SK-N-SH (cell line): ENCODE data around the gene LRP2BP.

Experiments
- CTCF ChIP-seq: fragments of 200-600 bp; sonication (generic); IDR thresholded peaks from 2 replicates; pipeline ENCODE4 v1.6.1; 2017; ENCODE audit warnings: antibody characterized with exemption, mild to moderate bottlenecking, moderate library complexity
- FOXM1 ChIP-seq: IDR thresholded peaks from 2 replicates; pipeline ENCODE4 v1.4.0; 2012; ENCODE audit warnings: low read depth, mild to moderate bottlenecking
- JUND ChIP-seq: IDR thresholded peaks from 2 replicates; pipeline ENCODE4 v1.4.0; 2012
- MAX ChIP-seq: IDR thresholded peaks from 2 replicates; pipeline ENCODE4 v1.4.0; 2012; ENCODE audit warnings: low read depth
- MXI1 ChIP-seq: IDR thresholded peaks from 2 replicates; pipeline ENCODE4 v1.6.1; 2012; ENCODE audit warnings: mild to moderate bottlenecking, low read depth, low read length, improper control_type of control experiment
- NRF1 ChIP-seq: IDR thresholded peaks from 2 replicates; pipeline ENCODE4 v1.6.1; 2012; ENCODE audit warnings: low read depth, mild to moderate bottlenecking, low read length
- POLR2AphosphoS5 ChIP-seq: IDR thresholded peaks from 2 replicates; pipeline ENCODE4 v1.6.1; 2012; ENCODE audit warnings: low read depth, low read length
- RAD21 ChIP-seq: IDR thresholded peaks from 2 replicates; pipeline ENCODE4 v1.6.1; 2012; ENCODE audit warnings: mild to moderate bottlenecking, low read length
- SIN3A ChIP-seq: IDR thresholded peaks from 2 replicates; pipeline ENCODE4 v1.6.1; 2012; ENCODE audit warnings: low read depth, mild to moderate bottlenecking, low read length, moderate library complexity, borderline replicate concordance
- SMC3 ChIP-seq: IDR thresholded peaks from 2 replicates; pipeline ENCODE4 v1.6.1; 2012; ENCODE audit warnings: low read depth, low read length, improper control_type of control experiment
- TAF1 ChIP-seq: IDR thresholded peaks from 2 replicates; pipeline ENCODE4 v1.6.1; 2012; ENCODE audit warnings: low read depth, mild to moderate bottlenecking, low read length, moderate library complexity, borderline replicate concordance
- ZBTB33 ChIP-seq: IDR thresholded peaks from 2 replicates; pipeline ENCODE4 v1.4.0; 2012; ENCODE audit warnings: low read depth, borderline replicate concordance

- TF ChIP-seq CTCF (no peak), SIN3A (no peak), JUND (no peak), RAD21 (no peak), FOXM1 (no peak), POLR2AphosphoS5 (no peak), MXI1 (no peak), ZBTB33 (no peak), MAX (no peak), NRF1 (no peak), SMC3 (no peak), TAF1 (no peak)
Measured at GRCh38 chr4:185429660-185430059, 33.9 kb upstream of the LRP2BP start.
